AG04449 (cell line): ENCODE data around the gene SNX20.

Experiments
- CTCF ChIA-PET: fragments of 350-600 bp; formaldehyde crosslinking; extraction: SDS; loops from one replicate; lab custom pipeline; 2021; ENCODE audit warnings: antibody characterized with exemption; lab: Yijun Ruan, JAX
- POLR2A ChIA-PET: fragments of 400-600, 350-600 bp; formaldehyde crosslinking; extraction: SDS; loops from one replicate; lab custom pipeline; 2020; ENCODE audit warnings: antibody characterized with exemption, inconsistent platforms; lab: Yijun Ruan, JAX
- DNase-seq: peaks from one replicate; pipeline ENCODE4 v3.0.0-alpha.2; 2010; ENCODE audit warnings: low read depth, low spot score
- H3K4me3 ChIP-seq: 2 replicates; pipeline ENCODE4 v1.5.1; 2011; ENCODE audit warnings: low read depth, mild to moderate bottlenecking, control low read depth, low read length
- CTCF ChIP-seq: IDR thresholded peaks from one replicate; pipeline ENCODE4 v1.5.1; 2011; ENCODE audit warnings: mild to moderate bottlenecking, moderate library complexity, low read length, control low read depth, inconsistent platforms; ENCODE audit not compliant: insufficient read depth; ENCODE audit errors: missing control alignments

Gene SNX20

GRCh38 chr16:50709061-50709684 is 28.1 kb upstream of the SNX20 start:
- CTCF ChIA-PET: no interaction called here
- H3K4me3 ChIP-seq: no peak overlapping the region
- POLR2A ChIA-PET: no interaction called here
- TF ChIP-seq CTCF: no peak
- no peak for DNase-seq

GRCh38 chr16:50708373-50709060 is 27.4 kb upstream of the SNX20 start:
- POLR2A ChIA-PET: no interaction called here
- TF ChIP-seq CTCF: no peak
- CTCF ChIA-PET: interaction anchor here (1.0 kb wide), 1 partner anchor 43 kb away, joined by 3 read pairs; no protein-coding TSS in a partner anchor
- no peak for DNase-seq
- H3K4me3 ChIP-seq: no peak overlapping the region

GRCh38 chr16:50706250-50706649 is 25.1 kb upstream of the SNX20 start:
- TF ChIP-seq CTCF: no peak
- H3K4me3 ChIP-seq: no peak overlapping the region
- CTCF ChIA-PET: no interaction called here
- no peak for DNase-seq
- POLR2A ChIA-PET: no interaction called here

- TF ChIP-seq CTCF: no peak
- ChIA-PET POLR2A (no interaction called here), CTCF (interaction anchor here (1.3 kb wide), 1 partner anchor 40 kb away, joined by 3 read pairs; no protein-coding TSS in a partner anchor)
- H3K4me3 ChIP-seq: no peak overlapping the region
- DNase-seq: no peak
Measured at GRCh38 chr16:50705436-50706110, 24.5 kb upstream of the SNX20 start.

GRCh38 chr16:50704245-50704644 is 23.1 kb upstream of the SNX20 start:
- DNase-seq: no peak
- CTCF ChIA-PET: interaction anchor here (1.3 kb wide), 1 partner anchor 39 kb away, joined by 3 read pairs; no protein-coding TSS in a partner anchor
- H3K4me3 ChIP-seq: no peak overlapping the region
- POLR2A ChIA-PET: no interaction called here
- TF ChIP-seq CTCF: no peak

- TF ChIP-seq CTCF: no peak
- DNase-seq: no peak
- ChIA-PET CTCF (no interaction called here), POLR2A (no interaction called here)
- H3K4me3 ChIP-seq: no peak overlapping the region
Measured at GRCh38 chr16:50702725-50703124, 21.6 kb upstream of the SNX20 start.
